H1 (cell line): ENCODE measurements around the gene LRRC14B. TPM values are rescaled to one million over a fixed set of nuclear protein-coding genes. Genes with fewer than 3 reads are reported as not detected.

Experiments
- CTCF ChIA-PET: fragments of 300-600 bp; sonication (Branson Sonifier 250); formaldehyde crosslinking; loops from one replicate; lab custom pipeline; 2021; ENCODE audit not compliant: partially characterized antibody; lab: Charles Lee
- POLR2A ChIA-PET: fragments of 300-600 bp; sonication (Branson Sonifier 250); formaldehyde crosslinking; loops from one replicate; lab custom pipeline; 2021; ENCODE audit warnings: inconsistent platforms; ENCODE audit not compliant: partially characterized antibody; lab: Charles Lee
- DNase-seq, 2 experiments: peaks; one replicate each; pipeline versions ENCODE4 v3.0.0 to v3.0.0-alpha.2; 2010 to 2022; ENCODE audit warnings: low spot score in 2 of 2, low read depth in 1 of 2, mixed read lengths in 1 of 2
- FAIRE-seq: peaks from 2 replicates; lab custom pipeline; 2011; peaks lifted over from hg19 to GRCh38; lab: Jason Lieb, UNC
- H2AFZ ChIP-seq: 2 replicates; pipeline ENCODE4 v1.8.1; 2012; ENCODE audit warnings: low read length, inconsistent platforms
- H2AK5ac ChIP-seq: 2 replicates; pipeline ENCODE4 v1.6.1; 2013; ENCODE audit warnings: low read depth, low read length
- H2BK120ac ChIP-seq: replicated peaks from 2 replicates; pipeline ENCODE3; 2013; ENCODE audit warnings: low read depth, low read length, inconsistent platforms
- H2BK12ac ChIP-seq: 2 replicates; pipeline ENCODE4 v1.6.1; 2013; ENCODE audit warnings: low read depth, low read length
- H2BK15ac ChIP-seq: 2 replicates; pipeline ENCODE4 v1.6.1; 2013; ENCODE audit warnings: low read length
- H2BK20ac ChIP-seq: 2 replicates; pipeline ENCODE4 v1.6.1; 2013; ENCODE audit warnings: low read length
- H2BK5ac ChIP-seq: 2 replicates; pipeline ENCODE4 v1.6.1; 2013; ENCODE audit warnings: low read depth, low read length
- H3K14ac ChIP-seq: 2 replicates; pipeline ENCODE4 v1.6.1; 2013; ENCODE audit warnings: inconsistent platforms; ENCODE audit not compliant: insufficient read length
- H3K18ac ChIP-seq: 2 replicates; pipeline ENCODE4 v1.6.1; 2013; ENCODE audit warnings: low read length; ENCODE audit errors: extremely low read depth
- H3K23ac ChIP-seq: 2 replicates; pipeline ENCODE4 v1.6.1; 2013; ENCODE audit warnings: inconsistent platforms; ENCODE audit not compliant: insufficient read length
- H3K23me2 ChIP-seq: 2 replicates; pipeline ENCODE4 v1.6.1; 2013; ENCODE audit warnings: low read depth, low read length
- H3K27ac ChIP-seq: 2 replicates; pipeline ENCODE4 v1.6.1; 2011; ENCODE audit warnings: low read depth, low read length, inconsistent platforms
- H3K27me3 ChIP-seq, 4 experiments: replicated peaks in 1 of 4; 1 replicate in 1 of 4; 2 replicates in 3 of 4; pipeline versions ENCODE4 v1.6.1 to v1.8.1; 2011 to 2013; ENCODE audit warnings: low read length in 3 of 4, mild to moderate bottlenecking in 3 of 4, inconsistent platforms in 2 of 4, mixed read lengths in 2 of 4, moderate library complexity in 1 of 4; ENCODE audit not compliant: control insufficient read depth in 3 of 4, insufficient read depth in 3 of 4; ENCODE audit errors: extremely low read depth in 1 of 4
- H3K36me3 ChIP-seq, 4 experiments: 2 replicates each; pipeline versions ENCODE4 v1.6.1 to v1.8.1; 2011 to 2013; ENCODE audit warnings: mild to moderate bottlenecking in 4 of 4, low read length in 3 of 4, moderate library complexity in 2 of 4, control low read depth in 1 of 4, inconsistent platforms in 1 of 4; ENCODE audit not compliant: insufficient read depth in 4 of 4, control insufficient read depth in 2 of 4
- H3K4ac ChIP-seq: replicated peaks from 2 replicates; pipeline ENCODE3; 2013; ENCODE audit warnings: low read length, low read depth, mixed read lengths, inconsistent platforms; ENCODE audit not compliant: insufficient read length
- H3K4me1 ChIP-seq, 4 experiments: replicated peaks in 1 of 4; 1 replicate in 1 of 4; 2 replicates in 3 of 4; pipeline versions ENCODE4 v1.6.1 to v1.8.1; 2011 to 2013; ENCODE audit warnings: low read length in 3 of 4, inconsistent platforms in 2 of 4, mixed read lengths in 1 of 4; ENCODE audit not compliant: insufficient read depth in 4 of 4, control insufficient read depth in 3 of 4
- H3K4me2 ChIP-seq, 2 experiments: 2 replicates each; pipeline versions ENCODE4 v1.6.1 to v1.8.1; 2011 to 2013; ENCODE audit warnings: low read depth in 2 of 2, low read length in 2 of 2, control low read depth in 1 of 2, inconsistent platforms in 1 of 2, mild to moderate bottlenecking in 1 of 2; ENCODE audit not compliant: insufficient read depth in 1 of 2
- H3K4me3 ChIP-seq, 4 experiments: fragments of 200-600, 300-600 bp in 1 of 4; sonication (generic), shearing (Covaris generic), sonication (Bioruptor Twin) in 1 of 4; 2 replicates each; pipeline versions ENCODE4 v1.5.1 to v1.8.1; 2011 to 2016; ENCODE audit warnings: low read length in 4 of 4, low read depth in 3 of 4, control low read depth in 2 of 4, inconsistent platforms in 2 of 4, mild to moderate bottlenecking in 2 of 4, mixed read lengths in 1 of 4, moderate library complexity in 1 of 4; ENCODE audit not compliant: insufficient read depth in 2 of 4; ENCODE audit errors: extremely low read depth in 1 of 4
- H3K56ac ChIP-seq: replicated peaks from 2 replicates; pipeline ENCODE3; 2013; ENCODE audit warnings: low read depth, mild to moderate bottlenecking, mixed read lengths, low read length, inconsistent platforms; ENCODE audit not compliant: insufficient read length
- H3K79me1 ChIP-seq: 2 replicates; pipeline ENCODE4 v1.6.1; 2013; ENCODE audit warnings: low read depth, low read length, control low read depth
- H3K79me2 ChIP-seq, 2 experiments: 2 replicates each; pipeline versions ENCODE4 v1.6.1 to v1.8.1; 2012 to 2013; ENCODE audit warnings: low read length in 2 of 2, mild to moderate bottlenecking in 2 of 2, inconsistent platforms in 1 of 2; ENCODE audit not compliant: insufficient read depth in 2 of 2, control insufficient read depth in 1 of 2
- H3K9ac ChIP-seq, 4 experiments: replicated peaks in 1 of 4; 1 replicate in 1 of 4; 2 replicates in 3 of 4; pipeline versions ENCODE4 v1.6.1 to v1.8.1; 2011 to 2013; ENCODE audit warnings: low read depth in 3 of 4, low read length in 3 of 4, control low read depth in 2 of 4, mild to moderate bottlenecking in 2 of 4, moderate library complexity in 2 of 4, inconsistent platforms in 1 of 4; ENCODE audit errors: extremely low read depth in 1 of 4
- H3K9me3 ChIP-seq, 2 experiments: 2 replicates each; pipeline versions ENCODE4 v1.6.1 to v1.8.1; 2012 to 2013; ENCODE audit warnings: mild to moderate bottlenecking in 2 of 2, moderate library complexity in 2 of 2, control low read depth in 1 of 2, inconsistent platforms in 1 of 2, low read depth in 1 of 2, low read length in 1 of 2, mixed read lengths in 1 of 2; ENCODE audit not compliant: insufficient read depth in 2 of 2
- H4K20me1 ChIP-seq, 2 experiments: replicated peaks in 1 of 2; 2 replicates each; pipeline versions ENCODE3 to v1.8.1; 2011 to 2013; ENCODE audit warnings: inconsistent platforms in 2 of 2, low read length in 2 of 2, mild to moderate bottlenecking in 1 of 2; ENCODE audit not compliant: insufficient read depth in 2 of 2, control insufficient read depth in 1 of 2
- H4K5ac ChIP-seq: 2 replicates; pipeline ENCODE4 v1.6.1; 2013; ENCODE audit warnings: low read length, low read depth, mixed read lengths, inconsistent platforms; ENCODE audit not compliant: insufficient read length
- H4K8ac ChIP-seq: 2 replicates; pipeline ENCODE4 v1.8.0; 2013; ENCODE audit warnings: mild to moderate bottlenecking, moderate library complexity, low read length, inconsistent platforms; ENCODE audit not compliant: insufficient read depth; ENCODE audit errors: extremely low read depth
- H4K91ac ChIP-seq: replicated peaks from 2 replicates; pipeline ENCODE3; 2013; ENCODE audit warnings: low read length, mixed read lengths, inconsistent platforms; ENCODE audit not compliant: insufficient read length
- BRCA1 ChIP-seq: IDR thresholded peaks from 2 replicates; pipeline ENCODE4 v1.6.1; 2012; ENCODE audit warnings: low read depth, low read length, improper control_type of control experiment
- CBX5 ChIP-seq: fragments of 300-800, 300-1000 bp; sonication (generic); IDR thresholded peaks from 2 replicates; pipeline ENCODE4 v1.7.1; 2016; ENCODE audit warnings: antibody characterized with exemption, low read length, low read depth
- E2F6 ChIP-seq: IDR thresholded peaks from 2 replicates; pipeline ENCODE4 v1.6.1; 2012; ENCODE audit warnings: inconsistent platforms
- EZH2 ChIP-seq: fragments of 200-600 bp; sonication (generic); IDR thresholded peaks from 2 replicates; pipeline ENCODE4 v1.7.1; 2012; ENCODE audit warnings: low read depth, mild to moderate bottlenecking, moderate library complexity, low read length, inconsistent platforms; ENCODE audit not compliant: severe bottlenecking
- HDAC2 ChIP-seq, 2 experiments: fragments of 300-600 bp in 1 of 2; sonication (generic) in 1 of 2; IDR thresholded peaks; 2 replicates each; pipeline ENCODE4 v1.6.1; 2011 to 2012; ENCODE audit warnings: low read depth in 2 of 2, low read length in 2 of 2, mild to moderate bottlenecking in 2 of 2, moderate library complexity in 2 of 2, borderline replicate concordance in 1 of 2, inconsistent platforms in 1 of 2
- JUN ChIP-seq: IDR thresholded peaks from 2 replicates; pipeline ENCODE4 v1.6.1; 2011; ENCODE audit warnings: low read depth, mild to moderate bottlenecking, improper control_type of control experiment, low read length
- KDM1A ChIP-seq: fragments of 200-600, 300-600 bp; sonication (generic); IDR thresholded peaks from 2 replicates; pipeline ENCODE4 v1.7.1; 2016; ENCODE audit warnings: mild to moderate bottlenecking, low read length, borderline replicate concordance
- PHF8 ChIP-seq: fragments of 200-600 bp; sonication (generic); conservative IDR thresholded peaks from 2 replicates; pipeline ENCODE4 v1.7.1; 2012; ENCODE audit warnings: low read depth, mild to moderate bottlenecking, inconsistent platforms, low read length, moderate library complexity
- POLR2AphosphoS5 ChIP-seq: IDR thresholded peaks from 2 replicates; pipeline ENCODE4 v1.6.1; 2011; ENCODE audit warnings: low read depth, low read length
- POU5F1 ChIP-seq: IDR thresholded peaks from 2 replicates; pipeline ENCODE4 v1.6.1; 2011; ENCODE audit warnings: low read depth, mild to moderate bottlenecking, low read length, moderate library complexity
- RFX5 ChIP-seq: IDR thresholded peaks from 2 replicates; pipeline ENCODE4 v1.6.1; 2011; ENCODE audit warnings: low read depth, low read length, improper control_type of control experiment, borderline replicate concordance
- TBP ChIP-seq: IDR thresholded peaks from 2 replicates; pipeline ENCODE4 v1.6.1; 2011; ENCODE audit warnings: low read depth, low read length, improper control_type of control experiment
- WGBS, 2 experiments: shearing (Covaris generic) in 1 of 2; methylation state at CpG; one replicate each; pipeline versions ENCODE4 v1.1.6 to v1.1.7; 2013 to 2015; ENCODE audit warnings: low lambda C conversion rate in 2 of 2, mixed read lengths in 2 of 2, inconsistent platforms in 1 of 2, low coverage in 1 of 2, missing lambda C conversion rate in 1 of 2; ENCODE audit not compliant: insufficient replicate concordance in 2 of 2, insufficient coverage in 1 of 2, insufficient read length in 1 of 2; ENCODE audit errors: extremely low coverage in 1 of 2, missing lambda C conversion rate in 1 of 2; 5-methylcytosine and 5-hydroxymethylcytosine counted together
- polyA plus RNA-seq, 7 experiments: library from polyadenylated mRNA; depleted of rRNA in 3 of 7; stranded (reverse) in 5 of 7; unstranded in 2 of 7; fragments of >200 nt in 5 of 7; fragments of 200-250 nt in 2 of 7; gene quantifications; 1 replicate in 5 of 7; 2 replicates in 1 of 7; 4 replicates in 1 of 7; pipeline versions ENCODE4 v1.2.1 to v1.2.3, GENCODE V29; 2011 to 2013; ENCODE audit warnings: missing spikeins in 2 of 7, mixed read lengths in 2 of 7
- total RNA-seq: library from RNA; stranded (reverse); fragmentation: NEBNext Ultra II Directional; extraction: Animal tissue kit (Norgen Biotek cat#: 25700); gene quantifications from 2 replicates; pipeline ENCODE4 v1.2.1, GENCODE V29; 2021

Gene LRRC14B
- total and polyA plus RNA-seq, 2 of the 8 experiments (the other 6 are each of a cell fraction or from before 2014, with no cell fraction given) = not detected

GRCh38 chr5:189486-189885 lies 1.8 kb upstream of the LRRC14B start:
- no peaks in the 10 kb centered on the region for H3K23me2 ChIP-seq
- no peak for FAIRE-seq
- POLR2A ChIA-PET = no interaction called here

More at GRCh38 chr5:189486-189885, 1.8 kb upstream of the LRRC14B start:
- Histone ChIP-seq H3K4me2 (no peak overlapping the region), H3K56ac (no peak overlapping the region), H3K9me3 (no peaks in the 10 kb centered on the region), H3K18ac (no peak overlapping the region), H2AFZ (no peak overlapping the region), H4K8ac (no peak overlapping the region), H3K27ac (no peak overlapping the region; the same call in 1 of the 2 replicates), H4K91ac (no peak overlapping the region), H3K4ac (no peak overlapping the region), H2BK15ac (peak overlapping the region; percentile 25; the same call in 1 of the 2 replicates), H2AK5ac (no peak overlapping the region), H2BK5ac (no peak overlapping the region), H3K79me2 (no peaks in the 10 kb centered on the region), H3K36me3 (no peaks in the 10 kb centered on the region), H2BK12ac (peak overlapping the region; percentile 39; the same call in 1 of the 2 replicates), H3K79me1 (no peaks in the 10 kb centered on the region; the same call in 1 of the 2 replicates), H4K5ac (no peak overlapping the region), H2BK20ac (no peak overlapping the region), H3K4me3 (no peak overlapping the region), H3K23ac (no peak overlapping the region), H3K27me3 (no peaks in the 10 kb centered on the region), H2BK120ac (no peak overlapping the region), H3K9ac (no peak overlapping the region), H4K20me1 (peaks cover 3 to 12% of the 10 kb centered on the region in 2 experiments), H3K14ac (no peak overlapping the region), H3K4me1 (peaks cover 0 to 12% (median 9%) of the 10 kb centered on the region in 4 experiments; a peak in 5 of 7 replicates)
- CTCF ChIA-PET = interaction anchor here (0.6 to 2.5 kb wide), 11 partner anchors 10 to 164 kb away, joined by 3 to 18 read pairs (median 4); partner anchors contain the start of genes CCDC127, PDCD6 and SDHA
- 98% methylated on average over 9 of the region's 10 CpGs; no CpG with 5 or more reads in 1 of the 2 experiments for WGBS, 2 experiments
- no peak for DNase-seq
- TF ChIP-seq POU5F1 (no peak), EZH2 (no peak), RFX5 (no peak), POLR2AphosphoS5 (no peak), TBP (no peak), CBX5 (no peak), BRCA1 (no peak), E2F6 (no peak), HDAC2 (IDR thresholded peaks at IDR 0.05; ENCODE audit: borderline replicate concordance in 1 of 2, low read depth in 2 of 2, low read length in 2 of 2) (no peak), JUN (no peak), KDM1A (no peak), PHF8 (no peak)
